Naive thymus-derived CD4-positive, alpha-beta T cell (primary cell): ENCODE results near the gene IL1RAPL1. TPM values are rescaled to one million over a fixed set of nuclear protein-coding genes. Genes with fewer than 3 reads are reported as not detected.

Experiments
- ATAC-seq: fragments of 150-1000 bp; cut with Tn5 transposase; 2 replicates; pipeline ENCODE4 v1.10.0; 2021; ENCODE audit warnings: mild to moderate bottlenecking, moderate library complexity
- CTCF ChIA-PET: fragments of 350-600 bp; sonication (Branson Sonifier 250); formaldehyde crosslinking; loops from one replicate; lab custom pipeline; 2021; ENCODE audit warnings: antibody characterized with exemption; lab: Charles Lee
- POLR2A ChIA-PET: fragments of 350-600 bp; sonication (Branson Sonifier 250); formaldehyde crosslinking; loops from one replicate; lab custom pipeline; 2021; ENCODE audit warnings: antibody characterized with exemption, inconsistent platforms; lab: Charles Lee
- DNase-seq, 9 donors: peaks; one replicate each; pipeline versions ENCODE4 v3.0.0 to v3.0.0-alpha.2; 2020 to 2022; ENCODE audit warnings: mixed read lengths in 1 of 9
- H3K27ac ChIP-seq: one replicate; pipeline ENCODE4 v1.7.0; 2013; ENCODE audit warnings: mild to moderate bottlenecking, low read depth, low read length, moderate library complexity
- H3K27me3 ChIP-seq, 2 donors: one replicate each; pipeline ENCODE4 v1.7.0; 2013; ENCODE audit warnings: low read length in 2 of 2, mild to moderate bottlenecking in 2 of 2, moderate library complexity in 2 of 2; ENCODE audit not compliant: control insufficient read depth in 2 of 2, insufficient read depth in 2 of 2
- H3K36me3 ChIP-seq, 3 experiments: 1 replicate in 2 of 3; 2 replicates in 1 of 3; pipeline ENCODE4 v1.7.0; 2013; ENCODE audit warnings: low read length in 3 of 3, mild to moderate bottlenecking in 3 of 3, moderate library complexity in 1 of 3; ENCODE audit not compliant: insufficient read depth in 3 of 3, control insufficient read depth in 2 of 3
- H3K4me1 ChIP-seq, 2 donors: one replicate each; pipeline ENCODE4 v1.7.0; 2013; ENCODE audit warnings: low read length in 2 of 2, mild to moderate bottlenecking in 2 of 2, moderate library complexity in 1 of 2; ENCODE audit not compliant: control insufficient read depth in 2 of 2, insufficient read depth in 2 of 2
- H3K4me3 ChIP-seq: 2 replicates; pipeline ENCODE4 v1.7.0; 2013; ENCODE audit warnings: mild to moderate bottlenecking, low read length
- H3K9me3 ChIP-seq, 3 experiments: 1 replicate in 2 of 3; 2 replicates in 1 of 3; pipeline ENCODE4 v1.7.0; 2013; ENCODE audit warnings: low read length in 3 of 3; ENCODE audit not compliant: control insufficient read depth in 2 of 3
- H3K27ac Mint-ChIP-seq, 9 donors: one replicate each; pipeline ENCODE4 v1.8.0; 2020 to 2022; ENCODE audit warnings: mixed read lengths in 9 of 9, mild to moderate bottlenecking in 8 of 9, moderate library complexity in 5 of 9, inconsistent platforms in 2 of 9
- H3K27me3 Mint-ChIP-seq, 5 donors: one replicate each; pipeline ENCODE4 v1.8.0; 2021 to 2022; ENCODE audit warnings: mixed read lengths in 5 of 5, mild to moderate bottlenecking in 1 of 5
- H3K36me3 Mint-ChIP-seq, 5 donors: one replicate each; pipeline ENCODE4 v1.8.0; 2020 to 2022; ENCODE audit warnings: mixed read lengths in 5 of 5, mild to moderate bottlenecking in 3 of 5, inconsistent platforms in 1 of 5
- H3K4me1 Mint-ChIP-seq, 7 donors: one replicate each; pipeline ENCODE4 v1.8.0; 2020 to 2022; ENCODE audit warnings: mixed read lengths in 7 of 7, mild to moderate bottlenecking in 3 of 7, inconsistent platforms in 1 of 7
- H3K4me3 Mint-ChIP-seq, 10 donors: one replicate each; pipeline ENCODE4 v1.8.0; 2020 to 2022; ENCODE audit warnings: mild to moderate bottlenecking in 10 of 10, mixed read lengths in 10 of 10, moderate library complexity in 6 of 10, inconsistent platforms in 2 of 10
- H3K9me3 Mint-ChIP-seq, 11 donors: one replicate each; pipeline ENCODE4 v1.8.0; 2020 to 2022; ENCODE audit warnings: mixed read lengths in 11 of 11, mild to moderate bottlenecking in 4 of 11, inconsistent platforms in 1 of 11, moderate library complexity in 1 of 11
- intact Hi-C, 2 donors: fragments of 100-400 bp; cut with micrococcal nuclease; formaldehyde crosslinking; loops; one replicate each; pipeline ENCODE4 v1.15.1; 2023
- polyA plus RNA-seq, 2 donors: library from polyadenylated mRNA; unstranded; fragments of 300-500 nt; fragmentation: Illumina TruSeq; gene quantifications; one replicate each; pipeline ENCODE4 v1.2.3, GENCODE V29; 2021
- total RNA-seq, 6 experiments: library from RNA in 5 of 6; stranded (reverse) in 5 of 6; gene quantifications; 1 replicate in 5 of 6; 2 replicates in 1 of 6; pipeline ENCODE4 v1.2.3 and lab custom pipeline; 2021 to 2026

IL1RAPL1 gene
- total and polyA plus RNA-seq, 7 experiments from 2014 or later, result not detected

DNA sequence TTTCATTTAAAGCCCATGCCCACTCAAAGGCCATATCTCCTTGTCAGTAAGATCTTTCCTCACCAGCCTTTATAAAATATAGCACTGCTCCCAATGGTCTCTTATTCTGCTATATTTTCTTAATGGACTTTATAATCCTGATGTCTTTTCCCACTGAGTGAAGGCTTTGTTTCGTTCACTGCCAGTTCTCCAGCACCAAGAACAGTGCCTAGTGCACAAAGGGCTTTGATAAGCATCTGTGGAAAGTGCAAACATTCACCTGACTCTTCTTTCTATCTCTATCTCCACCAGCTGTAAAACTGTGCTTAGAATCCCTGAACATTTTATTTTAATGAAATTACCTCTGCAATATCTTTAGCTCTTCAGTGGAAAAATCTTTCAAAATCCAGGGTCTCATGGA, 1054.2 kb downstream of the IL1RAPL1 start:
- Histone ChIP-seq H3K36me3 (no peaks in the 10 kb centered on the region), H3K4me3 (no peak overlapping the region), H3K4me1 (no peaks in the 10 kb centered on the region), H3K27me3 (no peaks in the 10 kb centered on the region), H3K27ac (no peak overlapping the region), H3K9me3 (no peaks in the 10 kb centered on the region)
- DNase-seq (no peak), ATAC-seq (no peak)
- intact Hi-C loops, result no loop called here
- H3K27me3 Mint-ChIP-seq, result no peaks in the 10 kb centered on the region
- H3K9me3 Mint-ChIP-seq, result peaks cover 0 to 12% (median 2%) of the 10 kb centered on the region in 11 donors
- ChIA-PET POLR2A (no interaction called here), CTCF (no interaction called here)
- H3K4me3 Mint-ChIP-seq, result no peak overlapping the region
- no peaks in the 10 kb centered on the region for H3K36me3 Mint-ChIP-seq
- H3K27ac Mint-ChIP-seq, result no peak overlapping the region
- no peaks in the 10 kb centered on the region for H3K4me1 Mint-ChIP-seq

DNA sequence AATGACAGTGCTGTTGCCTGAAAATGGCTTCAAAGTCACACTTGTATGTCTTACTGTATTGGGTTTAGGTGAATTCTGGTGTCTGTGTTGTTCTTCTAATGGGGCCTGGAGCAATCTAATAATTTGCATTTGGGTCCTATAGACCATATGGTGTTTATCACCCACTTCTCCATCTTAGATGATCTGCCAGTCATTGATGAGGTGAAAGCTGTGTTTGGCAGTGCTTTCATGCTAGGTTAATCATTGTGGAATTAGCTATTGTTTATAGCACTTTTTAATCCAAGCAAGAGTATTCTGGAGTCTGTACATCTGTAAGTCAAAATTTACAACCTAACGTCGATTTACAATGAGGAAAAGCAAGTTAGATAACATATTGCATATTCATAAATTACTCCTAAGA, 1055.9 kb downstream of the IL1RAPL1 start:
- CTCF ChIA-PET, result no interaction called here
- Mint-ChIP-seq H3K36me3 (no peaks in the 10 kb centered on the region), H3K27me3 (no peaks in the 10 kb centered on the region), H3K9me3 (peaks cover 0 to 13% (median 2%) of the 10 kb centered on the region in 11 donors), H3K27ac (no peak overlapping the region), H3K4me1 (no peaks in the 10 kb centered on the region), H3K4me3 (no peak overlapping the region)
- H3K27me3 ChIP-seq, result no peaks in the 10 kb centered on the region
- ATAC-seq (no peak), DNase-seq (no peak)
- H3K9me3 ChIP-seq, result no peaks in the 10 kb centered on the region
- H3K27ac ChIP-seq, result no peak overlapping the region
- POLR2A ChIA-PET, result no interaction called here
- intact Hi-C loops, result no loop called here
- no peak overlapping the region for H3K4me3 ChIP-seq
- no peaks in the 10 kb centered on the region for H3K36me3 ChIP-seq
- H3K4me1 ChIP-seq, result no peaks in the 10 kb centered on the region

DNA sequence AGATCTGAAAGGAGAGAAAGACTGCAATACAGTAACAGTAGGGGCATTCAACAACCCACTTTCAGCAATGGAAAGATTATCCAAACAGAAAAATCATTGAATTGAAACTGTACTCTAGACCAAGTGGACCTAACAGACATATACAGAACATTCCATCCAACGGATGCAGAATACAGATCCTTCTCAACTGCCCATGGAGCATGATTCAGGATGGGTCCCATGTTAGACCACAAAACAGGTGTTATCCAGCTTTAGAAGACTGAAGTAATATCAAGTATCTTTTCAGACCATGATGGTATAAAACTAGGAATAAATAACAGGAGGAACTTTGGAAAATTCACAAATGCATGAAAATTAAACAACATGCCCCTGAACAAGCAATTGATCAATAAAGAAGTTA, 1060.9 kb downstream of the IL1RAPL1 start:
- H3K27ac ChIP-seq, result no peak overlapping the region
- no peak overlapping the region for H3K4me3 Mint-ChIP-seq
- H3K36me3 Mint-ChIP-seq, result no peaks in the 10 kb centered on the region
- no peak overlapping the region for H3K4me3 ChIP-seq
- H3K36me3 ChIP-seq, result no peaks in the 10 kb centered on the region
- H3K4me1 ChIP-seq, result no peaks in the 10 kb centered on the region
- no peaks in the 10 kb centered on the region for H3K4me1 Mint-ChIP-seq
- DNase-seq (no peak), ATAC-seq (no peak)
- H3K27me3 ChIP-seq, result no peaks in the 10 kb centered on the region
- no peaks in the 10 kb centered on the region for H3K9me3 ChIP-seq
- H3K27ac Mint-ChIP-seq, result no peak overlapping the region
- no peaks in the 10 kb centered on the region for H3K27me3 Mint-ChIP-seq
- ChIA-PET CTCF (no interaction called here), POLR2A (no interaction called here)
- intact Hi-C loops, result no loop called here
- peaks cover 0 to 17% (median 4%) of the 10 kb centered on the region in 11 donors for H3K9me3 Mint-ChIP-seq

GRCh38 chrX:29652484-29652883, 1065.2 kb downstream of the IL1RAPL1 start:
- Histone ChIP-seq H3K36me3 (no peaks in the 10 kb centered on the region), H3K4me1 (no peaks in the 10 kb centered on the region), H3K4me3 (no peak overlapping the region), H3K27me3 (no peaks in the 10 kb centered on the region), H3K9me3 (no peaks in the 10 kb centered on the region), H3K27ac (no peak overlapping the region)
- DNase-seq (no peak), ATAC-seq (no peak)
- Mint-ChIP-seq H3K27ac (no peak overlapping the region), H3K4me3 (no peak overlapping the region), H3K27me3 (no peaks in the 10 kb centered on the region), H3K9me3 (peaks cover 0 to 11% (median 2%) of the 10 kb centered on the region in 11 donors), H3K4me1 (no peaks in the 10 kb centered on the region), H3K36me3 (no peaks in the 10 kb centered on the region)
- intact Hi-C loops, result no loop called here
- ChIA-PET CTCF (no interaction called here), POLR2A (no interaction called here)

DNA sequence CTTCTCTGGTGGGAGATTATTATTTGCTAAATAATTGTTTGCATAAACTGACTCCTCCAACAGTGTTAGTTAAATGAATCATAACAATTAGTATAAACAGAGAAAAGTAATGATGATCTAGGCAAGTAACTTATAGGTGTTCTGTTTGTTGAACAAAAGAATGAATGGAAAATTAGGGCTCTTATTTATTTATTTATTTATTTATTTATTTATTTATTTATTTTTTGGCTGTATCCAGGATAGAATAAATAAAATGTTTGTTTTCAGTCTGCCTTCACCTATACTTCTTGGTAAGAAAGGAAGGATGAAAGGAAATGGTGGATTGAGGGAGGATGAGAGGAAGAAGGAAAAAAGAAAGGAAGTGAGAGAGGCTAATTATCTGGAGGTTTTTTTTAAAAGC, 1066.5 kb downstream of the IL1RAPL1 start:
- no peaks in the 10 kb centered on the region for H3K27me3 ChIP-seq
- Mint-ChIP-seq H3K4me1 (no peaks in the 10 kb centered on the region), H3K4me3 (no peak overlapping the region), H3K9me3 (peaks cover 0 to 7% (median 2%) of the 10 kb centered on the region in 11 donors), H3K27ac (no peak overlapping the region), H3K36me3 (no peaks in the 10 kb centered on the region), H3K27me3 (no peaks in the 10 kb centered on the region)
- no peaks in the 10 kb centered on the region for H3K9me3 ChIP-seq
- no peak overlapping the region for H3K4me3 ChIP-seq
- intact Hi-C loops, result no loop called here
- ATAC-seq, result no peak
- CTCF ChIA-PET, result no interaction called here
- no peaks in the 10 kb centered on the region for H3K4me1 ChIP-seq
- POLR2A ChIA-PET, result no interaction called here
- no peaks in the 10 kb centered on the region for H3K36me3 ChIP-seq
- no peak for DNase-seq
- no peak overlapping the region for H3K27ac ChIP-seq

DNA sequence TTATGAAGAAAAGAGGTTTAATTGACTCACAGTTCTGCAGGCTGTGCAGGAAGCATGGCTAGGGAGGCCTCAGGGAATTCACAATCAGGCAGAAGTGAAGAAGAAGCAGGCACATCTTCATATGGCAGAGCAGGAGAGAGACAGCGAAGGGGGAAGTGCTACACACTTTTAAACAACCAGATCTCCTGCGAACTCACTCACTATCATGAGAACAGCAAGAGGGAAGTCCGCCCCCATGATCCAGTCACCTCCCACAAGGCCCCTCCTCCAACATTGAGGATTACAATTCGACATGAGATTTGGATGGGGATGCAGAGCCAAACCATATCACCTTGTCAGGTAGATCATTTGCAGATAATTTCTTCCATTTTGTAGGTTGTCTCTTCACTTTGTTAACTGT, 1072.7 kb downstream of the IL1RAPL1 start:
- Mint-ChIP-seq H3K9me3 (peaks cover 0 to 9% (median 2%) of the 10 kb centered on the region in 11 donors), H3K4me1 (no peaks in the 10 kb centered on the region), H3K4me3 (no peak overlapping the region), H3K36me3 (no peaks in the 10 kb centered on the region), H3K27me3 (no peaks in the 10 kb centered on the region), H3K27ac (no peak overlapping the region)
- Histone ChIP-seq H3K27me3 (no peaks in the 10 kb centered on the region), H3K9me3 (no peaks in the 10 kb centered on the region), H3K36me3 (no peaks in the 10 kb centered on the region), H3K4me1 (no peaks in the 10 kb centered on the region), H3K4me3 (no peak overlapping the region), H3K27ac (no peak overlapping the region)
- CTCF ChIA-PET, result no interaction called here
- DNase-seq, result no peak
- ATAC-seq, result no peak
- intact Hi-C loops, result no loop called here
- POLR2A ChIA-PET, result no interaction called here

DNA sequence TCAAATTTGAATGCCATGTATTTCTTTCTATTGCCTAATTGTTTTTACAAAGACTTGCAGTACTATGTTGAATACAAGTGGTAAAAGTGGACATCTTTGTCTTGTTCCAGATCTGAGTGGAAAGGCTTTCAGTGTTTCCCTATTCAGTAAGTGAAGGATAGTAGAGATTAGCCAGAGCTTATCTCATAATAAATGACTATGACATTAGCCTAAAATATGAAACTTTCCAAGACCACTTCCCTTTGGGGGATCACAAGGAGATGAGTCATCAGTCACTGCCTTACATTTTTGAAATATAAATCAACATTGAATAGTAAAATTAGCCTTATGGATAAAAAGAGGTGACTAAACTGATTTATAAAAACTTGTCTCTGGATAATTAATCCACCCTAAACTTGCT, 1074.0 kb downstream of the IL1RAPL1 start:
- Mint-ChIP-seq H3K4me3 (no peak overlapping the region), H3K27me3 (no peaks in the 10 kb centered on the region), H3K36me3 (no peaks in the 10 kb centered on the region), H3K9me3 (peaks cover 0 to 9% (median 0%) of the 10 kb centered on the region in 11 donors), H3K27ac (no peak overlapping the region), H3K4me1 (no peaks in the 10 kb centered on the region)
- Histone ChIP-seq H3K27me3 (no peaks in the 10 kb centered on the region), H3K36me3 (no peaks in the 10 kb centered on the region), H3K4me1 (no peaks in the 10 kb centered on the region), H3K9me3 (no peaks in the 10 kb centered on the region), H3K4me3 (no peak overlapping the region), H3K27ac (no peak overlapping the region)
- ChIA-PET CTCF (no interaction called here), POLR2A (no interaction called here)
- no peak for ATAC-seq
- DNase-seq, result no peak
- intact Hi-C loops, result no loop called here
